ENCODE results near the gene CD200.

CD200 gene

DNA sequence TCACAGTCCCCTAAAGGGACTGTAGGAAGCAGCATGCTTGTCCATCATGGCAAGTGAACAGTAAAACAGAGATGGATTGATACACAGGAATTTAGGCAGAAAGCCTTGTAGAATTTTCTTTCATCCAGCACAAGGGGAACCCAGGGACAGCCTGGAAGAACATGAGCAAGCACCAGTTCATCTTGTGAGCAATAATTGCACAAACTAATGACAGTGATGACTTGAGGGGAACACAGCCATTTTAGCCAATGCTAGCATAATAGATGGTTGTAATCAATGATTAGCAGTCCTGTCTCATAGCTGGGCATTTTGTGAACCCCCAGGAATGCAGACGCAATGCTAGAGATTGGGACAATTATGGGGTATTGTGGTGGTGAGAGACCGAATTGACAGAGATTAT, 6.7 kb downstream of the CD200 start:
- no peak for DNase-seq (ENCODE audit: extremely low read depth, insufficient read length)
- Histone ChIP-seq H3K27me3 (replicated peaks; ENCODE audit: control insufficient read depth, insufficient read depth, low read length) (no peaks in the 10 kb centered on the region), H3K4me3 (replicated peaks; ENCODE audit: low read depth, low read length) (no peak overlapping the region), H3K36me3 (ENCODE audit: control insufficient read depth, insufficient read depth, low read length) (no peaks in the 10 kb centered on the region; the same call in 1 of the 2 replicates)
- TF ChIP-seq, protein P1, sequence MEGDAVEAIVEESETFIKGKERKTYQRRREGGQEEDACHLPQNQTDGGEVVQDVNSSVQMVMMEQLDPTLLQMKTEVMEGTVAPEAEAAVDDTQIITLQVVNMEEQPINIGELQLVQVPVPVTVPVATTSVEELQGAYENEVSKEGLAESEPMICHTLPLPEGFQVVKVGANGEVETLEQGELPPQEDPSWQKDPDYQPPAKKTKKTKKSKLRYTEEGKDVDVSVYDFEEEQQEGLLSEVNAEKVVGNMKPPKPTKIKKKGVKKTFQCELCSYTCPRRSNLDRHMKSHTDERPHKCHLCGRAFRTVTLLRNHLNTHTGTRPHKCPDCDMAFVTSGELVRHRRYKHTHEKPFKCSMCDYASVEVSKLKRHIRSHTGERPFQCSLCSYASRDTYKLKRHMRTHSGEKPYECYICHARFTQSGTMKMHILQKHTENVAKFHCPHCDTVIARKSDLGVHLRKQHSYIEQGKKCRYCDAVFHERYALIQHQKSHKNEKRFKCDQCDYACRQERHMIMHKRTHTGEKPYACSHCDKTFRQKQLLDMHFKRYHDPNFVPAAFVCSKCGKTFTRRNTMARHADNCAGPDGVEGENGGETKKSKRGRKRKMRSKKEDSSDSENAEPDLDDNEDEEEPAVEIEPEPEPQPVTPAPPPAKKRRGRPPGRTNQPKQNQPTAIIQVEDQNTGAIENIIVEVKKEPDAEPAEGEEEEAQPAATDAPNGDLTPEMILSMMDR (IDR thresholded peaks at IDR 0.05; ENCODE audit: insufficient read depth, low read length, poor library complexity, severe bottlenecking) = no peak

DNA sequence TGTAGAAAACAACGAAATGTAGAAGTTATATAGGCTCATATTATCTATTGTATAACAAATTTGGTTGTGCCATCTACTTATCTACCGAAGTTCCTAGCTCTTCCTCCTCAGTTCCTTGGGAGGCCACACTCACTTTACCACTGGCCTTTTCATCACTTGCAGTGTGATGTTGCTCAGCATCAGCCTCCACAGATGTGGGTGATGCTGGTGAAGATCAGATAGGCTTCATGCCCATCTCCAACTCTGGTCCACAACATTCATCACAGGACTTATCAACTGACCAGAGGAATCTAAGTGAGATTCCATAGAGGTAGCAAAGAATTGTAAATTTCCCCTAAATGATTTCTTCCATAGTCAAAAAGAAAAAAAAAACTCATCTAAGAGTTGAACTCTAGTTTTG, 8.4 kb downstream of the CD200 start:
- no peaks in the 10 kb centered on the region; the same call in 1 of the 2 replicates for H3K36me3 ChIP-seq (ENCODE audit: control insufficient read depth, insufficient read depth, low read length)
- H3K4me3 ChIP-seq (replicated peaks; ENCODE audit: low read depth, low read length) = no peak overlapping the region
- no peak for DNase-seq (ENCODE audit: extremely low read depth, insufficient read length)
- H3K27me3 ChIP-seq (replicated peaks; ENCODE audit: control insufficient read depth, insufficient read depth, low read length) = no peaks in the 10 kb centered on the region
- TF ChIP-seq, protein P1 (IDR thresholded peaks at IDR 0.05; ENCODE audit: insufficient read depth, low read length, poor library complexity, severe bottlenecking) = no peak

DNA sequence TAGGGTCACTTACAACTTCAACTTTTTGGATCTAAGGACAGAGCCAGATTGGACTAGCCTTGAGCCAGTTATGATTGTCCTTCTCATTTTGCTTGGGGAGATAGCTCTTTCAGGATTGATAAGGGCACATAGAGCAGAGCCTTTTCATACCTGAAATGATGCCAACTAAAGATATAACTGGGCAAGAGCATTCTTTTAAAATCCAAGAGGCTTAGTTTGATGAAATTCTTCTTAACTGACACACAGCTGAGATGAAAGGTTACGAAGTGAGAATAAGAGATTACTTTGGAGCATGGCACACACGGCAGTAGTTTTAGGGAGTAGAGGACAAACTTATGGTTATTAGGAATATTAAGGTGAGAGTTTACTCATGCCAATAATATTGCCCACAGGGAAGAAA, 12.7 kb downstream of the CD200 start:
- TF ChIP-seq, protein P1 (IDR thresholded peaks at IDR 0.05; ENCODE audit: insufficient read depth, low read length, poor library complexity, severe bottlenecking) = no peak
- DNase-seq (ENCODE audit: extremely low read depth, insufficient read length) = no peak
- Histone ChIP-seq H3K4me3 (replicated peaks; ENCODE audit: low read depth, low read length) (no peak overlapping the region), H3K27me3 (replicated peaks; ENCODE audit: control insufficient read depth, insufficient read depth, low read length) (no peaks in the 10 kb centered on the region), H3K36me3 (ENCODE audit: control insufficient read depth, insufficient read depth, low read length) (peaks cover 3% of the 10 kb centered on the region)

DNA sequence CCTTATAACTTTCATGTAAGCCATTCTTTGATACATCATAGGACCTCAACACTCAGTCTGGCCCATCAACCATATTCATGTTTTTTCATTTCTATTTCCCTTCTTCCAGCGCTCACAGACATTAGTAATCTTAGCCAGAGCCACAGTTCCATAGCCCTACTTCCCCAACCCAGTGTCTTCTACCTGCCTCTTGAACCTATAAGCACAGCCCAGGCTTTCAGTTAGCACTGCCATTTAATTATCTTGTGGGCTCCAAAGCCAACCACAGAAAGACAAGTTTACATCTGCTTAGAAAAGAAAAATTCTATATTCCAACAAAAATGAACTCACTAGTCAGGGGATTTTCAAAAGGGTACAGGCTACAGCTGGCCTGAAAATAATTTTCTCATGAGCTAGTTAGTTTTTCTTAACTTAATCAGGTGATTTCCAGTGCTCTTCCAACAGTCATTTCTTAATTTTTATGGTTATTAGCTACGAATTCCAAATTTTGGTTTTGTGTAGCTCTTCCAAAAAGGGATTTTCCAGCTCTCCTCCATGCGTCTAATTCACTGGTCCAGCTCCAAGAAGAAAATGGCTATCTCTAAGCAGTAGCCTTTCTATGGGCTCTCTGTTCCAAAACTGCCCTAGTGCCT, 13.7 kb downstream of the CD200 start:
- TF ChIP-seq, protein P1 (IDR thresholded peaks at IDR 0.05; ENCODE audit: insufficient read depth, low read length, poor library complexity, severe bottlenecking) = no peak
- peaks cover 3% of the 10 kb centered on the region for H3K36me3 ChIP-seq (ENCODE audit: control insufficient read depth, insufficient read depth, low read length)
- no peak for DNase-seq (ENCODE audit: extremely low read depth, insufficient read length)
- no peaks in the 10 kb centered on the region for H3K27me3 ChIP-seq (replicated peaks; ENCODE audit: control insufficient read depth, insufficient read depth, low read length)
- H3K4me3 ChIP-seq (replicated peaks; ENCODE audit: low read depth, low read length) = no peak overlapping the region

DNA sequence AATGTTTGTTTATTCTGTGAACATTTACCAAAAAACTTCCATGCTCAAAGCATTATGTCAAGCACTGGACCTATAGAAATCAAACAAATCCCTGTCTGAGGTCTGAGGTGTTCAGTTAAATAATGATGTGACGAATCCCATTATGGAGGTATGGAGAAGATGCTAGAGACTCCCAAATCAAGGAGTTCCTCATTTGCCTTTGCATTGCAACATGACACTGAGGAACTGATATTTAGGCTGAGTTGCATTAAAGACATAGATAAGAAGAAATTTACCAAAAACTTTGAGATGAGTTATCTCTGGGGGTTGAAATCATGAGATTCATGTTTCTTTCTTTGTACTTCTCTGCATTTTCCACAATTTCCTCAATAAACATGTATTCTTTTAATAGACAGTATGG, 16.0 kb downstream of the CD200 start:
- no peak for DNase-seq (ENCODE audit: extremely low read depth, insufficient read length)
- TF ChIP-seq, protein P1 (IDR thresholded peaks at IDR 0.05; ENCODE audit: insufficient read depth, low read length, poor library complexity, severe bottlenecking) = no peak
- peaks cover 4% of the 10 kb centered on the region for H3K36me3 ChIP-seq (ENCODE audit: control insufficient read depth, insufficient read depth, low read length)
- H3K27me3 ChIP-seq (replicated peaks; ENCODE audit: control insufficient read depth, insufficient read depth, low read length) = no peaks in the 10 kb centered on the region
- no peak overlapping the region for H3K4me3 ChIP-seq (replicated peaks; ENCODE audit: low read depth, low read length)

DNA sequence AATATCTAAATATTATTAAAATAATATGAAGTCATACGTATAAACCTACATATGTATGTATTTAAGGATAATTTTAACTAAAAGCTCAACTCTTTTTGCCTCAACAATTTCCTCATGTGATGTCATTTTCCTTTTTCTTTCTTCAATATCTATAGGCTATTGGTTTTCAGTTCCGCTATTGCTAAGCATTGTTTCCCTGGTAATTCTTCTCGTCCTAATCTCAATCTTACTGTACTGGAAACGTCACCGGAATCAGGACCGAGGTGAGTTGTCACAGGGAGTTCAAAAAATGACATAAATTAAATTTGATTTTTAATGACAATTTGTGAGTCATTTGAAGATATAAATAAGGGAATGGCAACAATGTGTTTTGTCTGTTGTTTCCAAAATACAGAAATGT, 16.6 kb downstream of the CD200 start:
- TF ChIP-seq, protein P1 (IDR thresholded peaks at IDR 0.05; ENCODE audit: insufficient read depth, low read length, poor library complexity, severe bottlenecking) = no peak
- Histone ChIP-seq H3K27me3 (replicated peaks; ENCODE audit: control insufficient read depth, insufficient read depth, low read length) (no peaks in the 10 kb centered on the region), H3K36me3 (ENCODE audit: control insufficient read depth, insufficient read depth, low read length) (peaks cover 4% of the 10 kb centered on the region; the same call in 1 of the 2 replicates), H3K4me3 (replicated peaks; ENCODE audit: low read depth, low read length) (no peak overlapping the region)
- no peak for DNase-seq (ENCODE audit: extremely low read depth, insufficient read length)

Measured in GM06990 (cell line).